Measurements from ENCODE around the gene TFPT.

DNA sequence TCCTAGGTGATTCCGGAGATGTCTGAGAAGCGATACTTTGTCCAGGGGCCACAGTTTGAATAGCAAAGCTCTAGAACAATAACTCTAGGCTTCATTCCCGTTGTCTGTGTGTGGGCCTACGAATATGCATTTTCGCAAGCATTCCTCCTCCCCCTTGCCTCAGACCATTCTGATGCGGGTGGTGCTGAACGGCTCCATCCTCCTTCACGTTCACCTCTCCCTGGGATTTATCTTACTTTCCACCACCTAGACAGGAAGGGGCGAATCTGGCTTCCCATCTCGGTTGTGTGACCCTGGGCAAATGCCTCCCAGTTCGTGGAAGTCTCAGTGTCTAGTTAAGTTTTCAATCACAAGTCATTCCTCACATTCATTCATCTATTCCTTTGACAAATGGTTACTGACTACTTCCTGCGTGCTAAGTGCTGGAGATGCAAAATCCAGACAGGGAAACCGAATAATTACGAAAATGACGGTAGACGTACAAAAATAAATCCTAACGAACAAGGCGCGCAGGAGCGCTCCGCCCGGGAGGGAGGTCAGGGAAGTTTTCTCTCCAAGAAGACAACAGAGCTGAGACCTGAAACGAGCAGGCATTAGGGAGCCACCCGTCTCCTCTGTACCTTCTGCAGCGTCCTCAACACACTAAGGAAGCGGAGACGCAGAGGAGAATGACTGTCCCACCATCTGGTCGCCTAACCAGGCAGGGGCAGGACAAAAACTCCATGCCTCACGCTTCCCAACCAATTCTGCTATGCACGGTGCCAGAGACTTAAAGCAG is 20.8 kb upstream of the TFPT start:
- TF ChIP-seq, protein P1, sequence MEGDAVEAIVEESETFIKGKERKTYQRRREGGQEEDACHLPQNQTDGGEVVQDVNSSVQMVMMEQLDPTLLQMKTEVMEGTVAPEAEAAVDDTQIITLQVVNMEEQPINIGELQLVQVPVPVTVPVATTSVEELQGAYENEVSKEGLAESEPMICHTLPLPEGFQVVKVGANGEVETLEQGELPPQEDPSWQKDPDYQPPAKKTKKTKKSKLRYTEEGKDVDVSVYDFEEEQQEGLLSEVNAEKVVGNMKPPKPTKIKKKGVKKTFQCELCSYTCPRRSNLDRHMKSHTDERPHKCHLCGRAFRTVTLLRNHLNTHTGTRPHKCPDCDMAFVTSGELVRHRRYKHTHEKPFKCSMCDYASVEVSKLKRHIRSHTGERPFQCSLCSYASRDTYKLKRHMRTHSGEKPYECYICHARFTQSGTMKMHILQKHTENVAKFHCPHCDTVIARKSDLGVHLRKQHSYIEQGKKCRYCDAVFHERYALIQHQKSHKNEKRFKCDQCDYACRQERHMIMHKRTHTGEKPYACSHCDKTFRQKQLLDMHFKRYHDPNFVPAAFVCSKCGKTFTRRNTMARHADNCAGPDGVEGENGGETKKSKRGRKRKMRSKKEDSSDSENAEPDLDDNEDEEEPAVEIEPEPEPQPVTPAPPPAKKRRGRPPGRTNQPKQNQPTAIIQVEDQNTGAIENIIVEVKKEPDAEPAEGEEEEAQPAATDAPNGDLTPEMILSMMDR (IDR thresholded peaks at IDR 0.05; ENCODE audit: insufficient read depth, low read depth, low read length) = no peak
- no peak for TF ChIP-seq EZH2 (IDR thresholded peaks at IDR 0.05; ENCODE audit: insufficient read depth, low read length)
